HG02798 (cell line): ENCODE measurements around the gene C18orf32.

Experiments
- ATAC-seq: cut with Tn5 transposase; IDR thresholded peaks from one replicate; pipeline ENCODE4 v1.9.1; 2021; ENCODE audit warnings: mild to moderate bottlenecking; ENCODE audit not compliant: unreplicated experiment, poor library complexity

The C18orf32 gene

DNA sequence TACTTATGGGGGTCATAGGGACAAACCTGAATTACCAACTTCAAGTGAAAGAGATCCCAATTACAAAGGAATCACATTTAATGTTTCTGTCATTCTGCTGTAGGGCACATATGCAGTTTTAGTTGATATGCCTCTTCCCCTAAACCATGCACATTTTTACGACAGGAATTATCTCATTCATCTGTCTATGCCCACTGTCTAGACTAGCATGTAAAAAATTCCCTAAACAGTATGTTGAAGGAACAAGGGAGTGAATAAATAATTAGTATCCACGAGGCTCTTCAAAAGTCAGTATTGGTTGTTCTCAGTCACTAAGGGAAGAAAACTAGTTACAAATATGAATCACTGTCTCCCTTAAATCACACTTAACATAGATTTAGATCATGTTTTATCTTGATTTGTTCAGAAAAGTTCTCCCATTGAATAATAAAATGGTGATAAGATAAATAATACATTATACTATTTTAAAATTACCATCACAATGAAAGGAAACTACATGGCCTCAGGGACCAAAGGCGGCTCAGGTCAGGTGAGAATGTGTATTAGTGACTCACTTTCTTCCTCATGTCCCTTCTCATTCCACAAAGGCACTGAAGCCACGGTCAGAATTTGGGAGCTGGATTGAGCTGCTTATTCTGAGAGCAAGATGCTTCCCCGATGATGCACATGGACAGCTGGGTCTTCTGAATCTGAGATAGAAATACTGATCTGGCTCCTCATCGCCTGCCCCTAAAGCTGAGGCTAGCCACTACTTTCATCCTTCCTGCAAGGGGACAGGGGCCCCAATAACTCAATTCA lies 55.7 kb downstream of the C18orf32 start:
- ATAC-seq: no peak
